Measurements from ENCODE around the gene C1orf185. TPM values are rescaled to one million over a fixed set of nuclear protein-coding genes. Genes with fewer than 3 reads are reported as not detected.

C1orf185 gene
- not detected in 2 replicates for total RNA-seq
- long read RNA-seq, result 0 reads

DNA sequence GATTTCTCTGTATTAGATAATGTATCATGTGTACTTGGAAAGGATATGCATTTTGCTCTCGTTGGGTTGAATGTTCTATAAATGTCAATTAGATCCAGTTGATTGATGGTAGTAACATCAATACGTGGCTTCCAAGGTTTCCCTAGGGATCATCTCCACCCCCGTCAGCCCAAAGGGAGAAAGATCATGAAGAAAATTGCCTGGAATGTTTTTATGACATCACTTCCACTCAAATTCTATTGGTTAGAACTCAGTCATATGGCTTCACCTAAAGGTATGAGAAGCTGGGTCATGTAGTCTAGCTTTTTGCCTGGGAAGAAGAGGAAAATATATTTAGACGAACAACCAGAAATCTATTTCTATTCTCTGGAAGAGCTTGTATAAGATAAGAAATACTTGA, at the start of gene C1orf185:
Gene C1orf185 (plus strand): TSS at position 253 of the 400 bp plus-strand sequence. CDS start 6 bp downstream, at position 259.
- no peak for DNase-seq (ENCODE audit: extremely low spot score, unreplicated experiment)
- no peaks in the 10 kb centered on the region for H3K4me1 Mint-ChIP-seq (ENCODE audit: unreplicated experiment)
- TF ChIP-seq, protein P1, sequence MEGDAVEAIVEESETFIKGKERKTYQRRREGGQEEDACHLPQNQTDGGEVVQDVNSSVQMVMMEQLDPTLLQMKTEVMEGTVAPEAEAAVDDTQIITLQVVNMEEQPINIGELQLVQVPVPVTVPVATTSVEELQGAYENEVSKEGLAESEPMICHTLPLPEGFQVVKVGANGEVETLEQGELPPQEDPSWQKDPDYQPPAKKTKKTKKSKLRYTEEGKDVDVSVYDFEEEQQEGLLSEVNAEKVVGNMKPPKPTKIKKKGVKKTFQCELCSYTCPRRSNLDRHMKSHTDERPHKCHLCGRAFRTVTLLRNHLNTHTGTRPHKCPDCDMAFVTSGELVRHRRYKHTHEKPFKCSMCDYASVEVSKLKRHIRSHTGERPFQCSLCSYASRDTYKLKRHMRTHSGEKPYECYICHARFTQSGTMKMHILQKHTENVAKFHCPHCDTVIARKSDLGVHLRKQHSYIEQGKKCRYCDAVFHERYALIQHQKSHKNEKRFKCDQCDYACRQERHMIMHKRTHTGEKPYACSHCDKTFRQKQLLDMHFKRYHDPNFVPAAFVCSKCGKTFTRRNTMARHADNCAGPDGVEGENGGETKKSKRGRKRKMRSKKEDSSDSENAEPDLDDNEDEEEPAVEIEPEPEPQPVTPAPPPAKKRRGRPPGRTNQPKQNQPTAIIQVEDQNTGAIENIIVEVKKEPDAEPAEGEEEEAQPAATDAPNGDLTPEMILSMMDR (IDR thresholded peaks at IDR 0.05), result no peak
- peaks cover 31% of the 10 kb centered on the region for H3K27me3 Mint-ChIP-seq (ENCODE audit: unreplicated experiment)
- no peak within 1 kb of the TSS for H3K4me3 Mint-ChIP-seq (ENCODE audit: unreplicated experiment)
- no peaks in the 10 kb centered on the region for H3K9me3 Mint-ChIP-seq (ENCODE audit: unreplicated experiment)
- H3K27ac Mint-ChIP-seq (ENCODE audit: unreplicated experiment), result no peak within 1 kb of the TSS
- H3K36me3 Mint-ChIP-seq (ENCODE audit: unreplicated experiment), result no peaks in the 10 kb centered on the region

DNA sequence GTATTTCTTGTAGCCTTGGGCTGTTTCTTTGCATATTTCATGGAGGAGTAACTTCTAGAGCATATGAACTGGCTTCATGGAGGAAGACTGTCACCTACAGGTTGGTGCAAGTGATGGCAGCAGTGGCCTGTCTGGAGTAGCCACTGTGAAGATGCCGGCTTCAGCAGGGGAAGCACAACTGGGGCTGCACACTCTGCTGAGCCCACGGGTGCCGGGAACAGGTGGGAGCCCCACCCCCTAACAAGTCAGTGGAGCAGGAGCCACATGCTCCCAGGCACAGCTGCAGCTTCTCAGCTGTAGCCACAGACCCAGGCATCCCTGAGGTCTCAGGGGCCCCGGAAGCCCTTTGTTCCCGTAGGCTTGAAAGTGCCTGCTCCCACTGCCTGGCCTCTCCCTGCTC, 43.2 kb upstream of the C1orf185 start:
- Mint-ChIP-seq H3K4me3 (ENCODE audit: unreplicated experiment) (no peak overlapping the region), H3K27me3 (ENCODE audit: unreplicated experiment) (peaks cover 17% of the 10 kb centered on the region), H3K36me3 (ENCODE audit: unreplicated experiment) (peaks cover 3% of the 10 kb centered on the region), H3K27ac (ENCODE audit: unreplicated experiment) (no peak overlapping the region), H3K4me1 (ENCODE audit: unreplicated experiment) (peaks cover 13% of the 10 kb centered on the region), H3K9me3 (ENCODE audit: unreplicated experiment) (peaks cover 23% of the 10 kb centered on the region)
- no peak for DNase-seq (ENCODE audit: extremely low spot score, unreplicated experiment)
- TF ChIP-seq, protein P1 (IDR thresholded peaks at IDR 0.05), result peak; percentile 30

DNA sequence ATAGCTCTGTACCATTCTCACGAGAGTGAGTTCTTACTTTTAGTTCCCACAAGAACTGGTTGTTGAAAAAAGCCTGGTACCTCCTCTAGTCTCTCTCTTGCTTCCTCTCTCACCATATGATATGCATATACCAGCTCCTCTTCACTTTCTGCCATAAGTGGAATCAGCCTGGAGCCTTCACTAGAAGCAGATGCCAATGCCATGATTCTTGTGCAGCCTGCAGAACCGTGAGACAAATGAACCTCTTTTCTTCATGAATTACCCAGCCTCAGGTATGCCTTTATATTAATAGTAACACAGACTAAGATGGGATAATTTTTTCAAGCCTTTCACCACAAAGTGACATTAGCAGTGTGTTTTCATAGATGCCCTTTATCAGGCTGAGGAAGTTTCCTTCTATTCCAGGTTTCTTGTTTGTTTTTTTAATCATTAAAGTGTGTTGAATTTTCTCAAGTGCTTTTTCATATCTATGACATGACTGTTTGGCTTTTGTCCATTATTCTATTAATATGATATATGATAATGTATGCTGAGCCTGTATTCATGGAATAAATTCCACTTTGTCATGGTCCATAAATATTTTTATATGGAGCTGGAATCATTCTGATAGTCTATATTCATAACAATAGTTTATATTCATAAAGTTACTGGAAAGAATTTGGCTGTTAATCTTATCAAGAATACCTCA, 40.7 kb upstream of the C1orf185 start:
- peaks cover 13% of the 10 kb centered on the region for H3K4me1 Mint-ChIP-seq (ENCODE audit: unreplicated experiment)
- peaks cover 4% of the 10 kb centered on the region for H3K27me3 Mint-ChIP-seq (ENCODE audit: unreplicated experiment)
- H3K36me3 Mint-ChIP-seq (ENCODE audit: unreplicated experiment), result peaks cover 3% of the 10 kb centered on the region
- peaks cover 22% of the 10 kb centered on the region for H3K9me3 Mint-ChIP-seq (ENCODE audit: unreplicated experiment)
- H3K27ac Mint-ChIP-seq (ENCODE audit: unreplicated experiment), result no peak overlapping the region
- TF ChIP-seq, protein P1 (IDR thresholded peaks at IDR 0.05), result no peak
- H3K4me3 Mint-ChIP-seq (ENCODE audit: unreplicated experiment), result no peak overlapping the region
- DNase-seq (ENCODE audit: extremely low spot score, unreplicated experiment), result no peak

DNA sequence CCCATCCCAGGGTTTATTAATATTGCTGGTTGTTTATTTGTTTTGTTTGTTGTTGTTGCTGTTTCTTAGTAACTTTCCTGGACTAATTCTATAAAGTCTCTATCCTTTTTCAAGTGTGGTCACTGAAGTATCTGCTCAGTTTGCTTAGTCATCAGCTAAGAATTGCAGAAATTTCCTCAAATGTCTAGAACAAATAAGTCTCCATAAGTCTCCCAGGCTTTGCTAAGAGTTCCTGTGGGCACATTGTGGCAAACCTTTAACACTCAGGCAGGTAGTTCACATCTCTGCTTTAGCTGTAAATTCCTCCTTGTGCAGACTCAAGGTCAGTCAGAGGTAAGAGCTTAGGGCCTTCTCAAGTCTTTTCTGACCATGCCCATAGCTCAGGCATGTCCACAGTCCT, 38.9 kb upstream of the C1orf185 start:
- peaks cover 12% of the 10 kb centered on the region for H3K9me3 Mint-ChIP-seq (ENCODE audit: unreplicated experiment)

DNA sequence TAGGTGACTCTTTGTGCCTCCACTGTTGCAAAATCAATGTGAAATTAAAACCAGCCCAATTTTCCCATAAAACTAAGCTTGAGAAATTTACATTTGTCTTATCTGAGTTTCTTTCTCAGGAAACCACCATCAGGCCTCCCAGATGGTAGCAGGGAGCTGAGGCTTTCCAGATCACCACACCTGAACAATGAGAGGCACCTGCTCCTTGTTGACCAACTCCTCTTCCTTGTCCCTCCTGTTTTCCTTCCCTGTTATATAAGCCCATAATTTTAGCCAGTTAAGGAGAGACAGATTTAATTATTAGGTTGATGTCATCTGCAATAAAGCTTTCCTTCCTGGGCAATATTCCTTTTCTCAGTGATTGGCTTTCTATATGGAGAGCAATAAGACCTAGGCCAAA, 32.0 kb upstream of the C1orf185 start:
- TF ChIP-seq, protein P1 (IDR thresholded peaks at IDR 0.05), result no peak
- Mint-ChIP-seq H3K27me3 (ENCODE audit: unreplicated experiment) (peaks cover 37% of the 10 kb centered on the region), H3K9me3 (ENCODE audit: unreplicated experiment) (no peaks in the 10 kb centered on the region), H3K4me1 (ENCODE audit: unreplicated experiment) (no peaks in the 10 kb centered on the region), H3K4me3 (ENCODE audit: unreplicated experiment) (no peak overlapping the region), H3K36me3 (ENCODE audit: unreplicated experiment) (no peaks in the 10 kb centered on the region), H3K27ac (ENCODE audit: unreplicated experiment) (no peak overlapping the region)
- no peak for DNase-seq (ENCODE audit: extremely low spot score, unreplicated experiment)

More for the DNA sequence above, 38.9 kb upstream of the C1orf185 start:
- DNase-seq (ENCODE audit: extremely low spot score, unreplicated experiment), result no peak
- Mint-ChIP-seq H3K27me3 (ENCODE audit: unreplicated experiment) (no peaks in the 10 kb centered on the region), H3K36me3 (ENCODE audit: unreplicated experiment) (peaks cover 3% of the 10 kb centered on the region), H3K4me1 (ENCODE audit: unreplicated experiment) (peaks cover 13% of the 10 kb centered on the region), H3K27ac (ENCODE audit: unreplicated experiment) (peak overlapping the region; percentile 19), H3K4me3 (ENCODE audit: unreplicated experiment) (no peak overlapping the region)
- TF ChIP-seq, protein P1 (IDR thresholded peaks at IDR 0.05), result no peak
